ENCODE measurements around the gene OPCML. TPM values are rescaled to one million over a fixed set of nuclear protein-coding genes. Genes with fewer than 3 reads are reported as not detected.

OPCML gene
- total and polyA plus RNA-seq, 2 donors from 2014 or later, result 0.77 to 1.1 TPM

GRCh38 chr11:133577403-133577802 lies 45.1 kb upstream of the OPCML start:
- no peaks in the 10 kb centered on the region for H3K9me3 ChIP-seq (ENCODE audit: control insufficient read depth in 2 of 3, insufficient read depth in 1 of 3, low read length in 3 of 3)

DNA sequence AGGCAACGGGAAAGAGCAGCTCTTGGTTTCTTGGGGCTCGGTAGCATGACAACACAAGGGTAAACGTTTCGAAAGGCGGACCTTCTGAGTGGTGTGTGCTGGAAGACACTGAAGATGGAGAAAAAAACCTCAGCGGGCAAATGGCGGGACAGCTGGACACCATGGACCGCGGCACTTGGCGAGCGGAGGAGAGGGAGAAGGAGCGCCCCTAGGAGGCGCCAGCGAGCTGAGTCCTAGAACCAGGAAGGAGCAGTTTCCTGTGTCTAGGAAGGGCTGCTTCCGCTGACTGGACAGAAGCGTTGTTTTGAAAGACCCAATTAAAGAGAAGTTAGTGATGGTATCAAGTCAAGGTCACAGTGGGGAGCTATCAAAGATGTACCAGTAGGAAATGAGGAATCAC lies 44.0 kb upstream of the OPCML start:
- TF ChIP-seq CTCF (IDR thresholded peaks at IDR 0.05; ENCODE audit: borderline replicate concordance, extremely low read depth, insufficient read depth), result no peak
- intact Hi-C loops (cut with DNase I), result no loop called here
- Histone ChIP-seq H3K27ac (ENCODE audit: low read depth in 2 of 2, low read length in 2 of 2) (no peak overlapping the region), H3K9me3 (ENCODE audit: control insufficient read depth in 2 of 3, insufficient read depth in 1 of 3, low read length in 3 of 3) (no peaks in the 10 kb centered on the region), H3K4me3 (ENCODE audit: low read length in 3 of 3) (no peak overlapping the region), H3K4me1 (ENCODE audit: control insufficient read depth in 2 of 3, insufficient read depth in 2 of 3, low read depth in 1 of 3, low read length in 3 of 3) (no peaks in the 10 kb centered on the region), H3K9ac (ENCODE audit: low read length in 3 of 3) (no peak overlapping the region), H3K27me3 (ENCODE audit: control insufficient read depth, insufficient read depth, low read length) (no peaks in the 10 kb centered on the region), H3K36me3 (ENCODE audit: control insufficient read depth in 2 of 3, insufficient read depth in 3 of 3, low read length in 3 of 3) (no peaks in the 10 kb centered on the region)
- DNase-seq, result no peak
- FAIRE-seq, result no peak

More at GRCh38 chr11:133577403-133577802, 45.1 kb upstream of the OPCML start:
- no peak for TF ChIP-seq CTCF (IDR thresholded peaks at IDR 0.05; ENCODE audit: borderline replicate concordance, extremely low read depth, insufficient read depth)
- DNase-seq, result no peak
- intact Hi-C loops (cut with DNase I), result no loop called here
- Histone ChIP-seq H3K4me3 (ENCODE audit: low read length in 3 of 3) (no peak overlapping the region), H3K27ac (ENCODE audit: low read depth in 2 of 2, low read length in 2 of 2) (no peak overlapping the region), H3K9ac (ENCODE audit: low read length in 3 of 3) (no peak overlapping the region), H3K4me1 (ENCODE audit: control insufficient read depth in 2 of 3, insufficient read depth in 2 of 3, low read depth in 1 of 3, low read length in 3 of 3) (no peaks in the 10 kb centered on the region), H3K27me3 (ENCODE audit: control insufficient read depth, insufficient read depth, low read length) (no peaks in the 10 kb centered on the region), H3K36me3 (ENCODE audit: control insufficient read depth in 2 of 3, insufficient read depth in 3 of 3, low read length in 3 of 3) (no peaks in the 10 kb centered on the region)
- no peak for FAIRE-seq

- Histone ChIP-seq H3K9me3 (ENCODE audit: control insufficient read depth in 2 of 3, insufficient read depth in 1 of 3, low read length in 3 of 3) (no peaks in the 10 kb centered on the region), H3K36me3 (ENCODE audit: control insufficient read depth in 2 of 3, insufficient read depth in 3 of 3, low read length in 3 of 3) (no peaks in the 10 kb centered on the region), H3K4me3 (ENCODE audit: low read length in 3 of 3) (no peak overlapping the region), H3K27ac (ENCODE audit: low read depth in 2 of 2, low read length in 2 of 2) (no peak overlapping the region), H3K9ac (ENCODE audit: low read length in 3 of 3) (no peak overlapping the region), H3K27me3 (ENCODE audit: control insufficient read depth, insufficient read depth, low read length) (no peaks in the 10 kb centered on the region), H3K4me1 (ENCODE audit: control insufficient read depth in 2 of 3, insufficient read depth in 2 of 3, low read depth in 1 of 3, low read length in 3 of 3) (no peaks in the 10 kb centered on the region)
- no peak for TF ChIP-seq CTCF (IDR thresholded peaks at IDR 0.05; ENCODE audit: borderline replicate concordance, extremely low read depth, insufficient read depth)
- intact Hi-C loops (cut with DNase I), result no loop called here
- DNase-seq (no peak), FAIRE-seq (no peak)
These were observed 40.8 kb upstream of the OPCML start for GRCh38 chr11:133573081-133573480.

DNA sequence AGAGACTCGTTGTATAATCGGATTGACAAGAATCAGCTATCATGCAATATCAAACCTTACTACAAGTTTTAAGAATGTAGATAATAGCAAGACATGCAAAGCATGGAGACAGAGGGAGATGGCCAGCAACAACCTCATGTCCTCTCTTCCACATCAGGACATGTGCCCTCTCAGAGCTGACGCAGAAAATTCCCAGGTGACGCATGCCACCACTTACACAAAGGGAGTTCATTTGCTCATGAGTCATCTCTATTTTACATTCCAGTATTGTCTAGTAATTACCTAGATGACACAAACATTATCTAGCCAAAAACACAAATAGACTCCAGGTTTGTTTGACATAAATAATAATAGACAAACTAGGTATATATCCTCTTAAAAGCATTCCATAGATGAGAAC lies 38.1 kb upstream of the OPCML start:
- H3K36me3 ChIP-seq (ENCODE audit: control insufficient read depth in 2 of 3, insufficient read depth in 3 of 3, low read length in 3 of 3), result no peaks in the 10 kb centered on the region
- H3K27ac ChIP-seq (ENCODE audit: low read depth in 2 of 2, low read length in 2 of 2), result no peak overlapping the region
- no peak overlapping the region for H3K9ac ChIP-seq (ENCODE audit: low read length in 3 of 3)
- intact Hi-C loops (cut with DNase I), result no loop called here
- no peaks in the 10 kb centered on the region for H3K27me3 ChIP-seq (ENCODE audit: control insufficient read depth, insufficient read depth, low read length)
- H3K9me3 ChIP-seq (ENCODE audit: control insufficient read depth in 2 of 3, insufficient read depth in 1 of 3, low read length in 3 of 3), result no peaks in the 10 kb centered on the region
- no peaks in the 10 kb centered on the region for H3K4me1 ChIP-seq (ENCODE audit: control insufficient read depth in 2 of 3, insufficient read depth in 2 of 3, low read depth in 1 of 3, low read length in 3 of 3)
- TF ChIP-seq CTCF (IDR thresholded peaks at IDR 0.05; ENCODE audit: borderline replicate concordance, extremely low read depth, insufficient read depth), result no peak
- FAIRE-seq, result no peak
- no peak for DNase-seq
- H3K4me3 ChIP-seq (ENCODE audit: low read length in 3 of 3), result no peak overlapping the region

Measured in kidney (tissue), 14 donors.